ENCODE measurements around the gene EGFL8.

GRCh38 chr6:32182555-32182981 lies 18.2 kb downstream of the EGFL8 start:
- TF ChIP-seq CTCF (conservative IDR thresholded peaks at IDR 0.05; ENCODE audit: low read length), result no peak
- TF ChIP-seq EZH2phosphoT487 (IDR thresholded peaks at IDR 0.05; ENCODE audit: borderline replicate concordance), result no peak

Measured in Loucy (cell line).